HepG2 (cell line): Measurements from ENCODE around the gene KLHL17. TPM values are rescaled to one million over a fixed set of nuclear protein-coding genes. Genes with fewer than 3 reads are reported as not detected.

Experiments
- ATAC-seq: fragments of 200-7000 bp; cut with Tn5 transposase; 3 replicates; pipeline ENCODE4 v1.9.1; 2020; ENCODE audit warnings: mild to moderate bottlenecking, moderate library complexity
- BruUV-seq: library from RNA; stranded (reverse); fragments of 400-500 nt; replicated peaks from 2 replicates; lab custom pipeline; 2021; lab: Mats Ljungman, UMichigan
- CTCF ChIA-PET: fragments of 300-600 bp; formaldehyde crosslinking; extraction: SDS; loops from one replicate; lab custom pipeline; 2021; ENCODE audit warnings: low total read pairs, inconsistent platforms, low intra/inter-chr PET ratio; lab: Yijun Ruan, JAX
- POLR2A ChIA-PET: fragments of 350-600 bp; sonication (Branson Sonifier 250); formaldehyde crosslinking; loops from one replicate; lab custom pipeline; 2020; ENCODE audit warnings: antibody characterized with exemption, inconsistent platforms; lab: Yijun Ruan, JAX
- DNase-seq: peaks from one replicate; pipeline ENCODE4 v3.0.0-alpha.2; 2015; ENCODE audit warnings: low spot score
- FAIRE-seq: peaks from 3 replicates; lab custom pipeline; 2011; peaks lifted over from hg19 to GRCh38; lab: Jason Lieb, UNC
- H2AFZ ChIP-seq: one replicate; pipeline ENCODE4 v1.6.1; 2011; ENCODE audit warnings: low read length, inconsistent platforms
- H3K27ac ChIP-seq: fragments of 300-600 bp; 3 replicates; pipeline ENCODE4 v1.8.0; 2011; ENCODE audit warnings: mixed run types, mild to moderate bottlenecking, mixed read lengths, low read length, inconsistent platforms; ENCODE audit not compliant: insufficient read depth; ENCODE audit errors: extremely low read length
- H3K27me3 ChIP-seq, 2 experiments: fragments of 200-600 bp in 1 of 2; 2 replicates in 1 of 2; 3 replicates in 1 of 2; pipeline versions ENCODE4 v1.6.0 to v1.8.0; 2011; ENCODE audit warnings: low read length in 2 of 2, mild to moderate bottlenecking in 2 of 2, moderate library complexity in 2 of 2, inconsistent platforms in 1 of 2; ENCODE audit not compliant: insufficient read depth in 2 of 2, control insufficient read depth in 1 of 2
- H3K36me3 ChIP-seq, 2 experiments: fragments of 200-600 bp in 1 of 2; replicated peaks in 1 of 2; 2 replicates in 1 of 2; 3 replicates in 1 of 2; pipeline versions ENCODE4 v1.5.1 to v1.8.0; 2011; ENCODE audit warnings: low read length in 2 of 2, inconsistent platforms in 1 of 2; ENCODE audit not compliant: insufficient read depth in 2 of 2, control insufficient read depth in 1 of 2
- H3K4me1 ChIP-seq: 2 replicates; pipeline ENCODE4 v1.5.1; 2012; ENCODE audit warnings: low read length, inconsistent platforms; ENCODE audit not compliant: insufficient read depth
- H3K4me2 ChIP-seq: 2 replicates; pipeline ENCODE4 v1.6.0; 2011; ENCODE audit warnings: low read depth, low read length, inconsistent platforms
- H3K4me3 ChIP-seq, 3 experiments: fragments of 200-600 bp in 1 of 3; sonication (generic), shearing (Covaris generic) in 1 of 3; replicated peaks in 1 of 3; 2 replicates each; pipeline ENCODE4 v1.5.1; 2011 to 2016; ENCODE audit warnings: low read length in 3 of 3, inconsistent platforms in 2 of 3, low read depth in 2 of 3, mild to moderate bottlenecking in 2 of 3, control low read depth in 1 of 3, mixed read lengths in 1 of 3; ENCODE audit not compliant: insufficient read depth in 1 of 3
- H3K79me2 ChIP-seq: one replicate; pipeline ENCODE4 v1.6.1; 2011; ENCODE audit warnings: low read length, inconsistent platforms; ENCODE audit not compliant: insufficient read depth
- H3K9ac ChIP-seq: 2 replicates; pipeline ENCODE4 v1.6.0; 2011; ENCODE audit warnings: mild to moderate bottlenecking, low read depth, low read length, inconsistent platforms; ENCODE audit not compliant: insufficient read depth
- H3K9me3 ChIP-seq: 2 replicates; pipeline ENCODE4 v1.5.1; 2012; ENCODE audit warnings: mild to moderate bottlenecking, low read length
- H4K20me1 ChIP-seq: 2 replicates; pipeline ENCODE4 v1.6.0; 2011; ENCODE audit warnings: inconsistent platforms, mild to moderate bottlenecking, low read length, moderate library complexity; ENCODE audit not compliant: insufficient read depth
- ATRX ChIP-seq: sonication (generic); formaldehyde crosslinking; IDR thresholded peaks from 2 replicates; pipeline ENCODE4 v1.4.0; 2020; ENCODE audit warnings: missing genetic modification reagents, borderline replicate concordance
- BCL6 ChIP-seq: IDR thresholded peaks from 2 replicates; pipeline ENCODE4 v1.6.1; 2016; ENCODE audit warnings: missing genetic modification reagents, missing compliant biosample characterization
- FOXP1 ChIP-seq, 2 experiments: fragments of 450-650 bp in 1 of 2; IDR thresholded peaks; 2 replicates each; pipeline ENCODE4 v1.6.1; 2017 to 2018; ENCODE audit warnings: antibody characterized with exemption in 1 of 2
- HNF4G ChIP-seq, 2 experiments: sonication (generic) in 1 of 2; formaldehyde crosslinking in 1 of 2; IDR thresholded peaks; 2 replicates each; pipeline versions ENCODE4 v1.4.0 to v1.6.1; 2011 to 2020; ENCODE audit warnings: borderline replicate concordance in 2 of 2, low read depth in 2 of 2, mild to moderate bottlenecking in 2 of 2, low read length in 1 of 2, missing genetic modification reagents in 1 of 2, moderate library complexity in 1 of 2
- HNRNPLL ChIP-seq: fragments of 200-400 bp; formaldehyde crosslinking; IDR thresholded peaks from 2 replicates; pipeline ENCODE4 v1.6.1; 2017; ENCODE audit warnings: mild to moderate bottlenecking, low read depth, low read length; ENCODE audit not compliant: poor library complexity, severe bottlenecking
- MLLT10 ChIP-seq: sonication (generic); formaldehyde crosslinking; IDR thresholded peaks from 2 replicates; pipeline ENCODE4 v1.4.0; 2020; ENCODE audit warnings: missing genetic modification reagents
- NR2C2 ChIP-seq: sonication (generic); formaldehyde crosslinking; IDR thresholded peaks from 2 replicates; pipeline ENCODE4 v1.4.0; 2020; ENCODE audit warnings: missing genetic modification reagents, mild to moderate bottlenecking, moderate library complexity, borderline replicate concordance
- PATZ1 ChIP-seq: sonication (generic); formaldehyde crosslinking; IDR thresholded peaks from 2 replicates; pipeline ENCODE4 v1.4.0; 2020; ENCODE audit warnings: missing genetic modification reagents
- POLR2G ChIP-seq: fragments of 200-400 bp; formaldehyde crosslinking; IDR thresholded peaks from 2 replicates; pipeline ENCODE4 v1.6.1; 2018; ENCODE audit warnings: mild to moderate bottlenecking, low read depth, low read length, moderate library complexity
- PPARG ChIP-seq: conservative IDR thresholded peaks from 2 replicates; pipeline ENCODE4 v1.6.1; 2016; ENCODE audit warnings: missing biosample characterization, missing genetic modification reagents
- ZBTB1 ChIP-seq: sonication (generic); formaldehyde crosslinking; IDR thresholded peaks from 2 replicates; pipeline ENCODE4 v1.4.0; 2020; ENCODE audit warnings: missing genetic modification reagents, borderline replicate concordance
- ZNF264 ChIP-seq: sonication (generic); formaldehyde crosslinking; IDR thresholded peaks from 2 replicates; pipeline ENCODE4 v1.4.0; 2020; ENCODE audit warnings: missing genetic modification reagents
- ZNF460 ChIP-seq: sonication (generic); formaldehyde crosslinking; IDR thresholded peaks from 2 replicates; pipeline ENCODE4 v1.5.1; 2020; ENCODE audit warnings: missing genetic modification reagents, mild to moderate bottlenecking, borderline replicate concordance
- ZNF784 ChIP-seq: sonication (generic); formaldehyde crosslinking; IDR thresholded peaks from 2 replicates; pipeline ENCODE4 v1.5.1; 2020; ENCODE audit warnings: missing genetic modification reagents, mild to moderate bottlenecking, borderline replicate concordance
- WGBS: methylation state at CpG from one replicate; pipeline ENCODE4 v1.1.6; 2017; ENCODE audit warnings: low lambda C conversion rate; 5-methylcytosine and 5-hydroxymethylcytosine counted together
- in situ Hi-C: cut with HindIII; loops from 2 replicates; pipeline ENCODE4 v1.10.0; 2017; ENCODE audit warnings: low pct_unique_long_range_greater_than_20kb; ENCODE audit not compliant: extremely low pct_ligation_motif_present
- intact Hi-C: fragments of 100-400 bp; cut with micrococcal nuclease; formaldehyde crosslinking; loops from one replicate; pipeline ENCODE4 v1.10.0; 2022; ENCODE audit not compliant: unreplicated experiment
- polyA plus RNA-seq, 8 experiments: library from polyadenylated mRNA; depleted of rRNA in 3 of 8; stranded (reverse) in 7 of 8; unstranded in 1 of 8; fragments of >200 nt; fragmentation: Illumina TruSeq in 4 of 8; extraction: Trizol in 4 of 8; gene quantifications; 2 replicates each; pipeline versions ENCODE4 v1.2.1 to v1.2.3, GENCODE V29; 2011 to 2016; ENCODE audit warnings: low read depth in 4 of 8, missing spikeins in 1 of 8, mixed read lengths in 1 of 8; ENCODE audit not compliant: insufficient read depth in 1 of 8
- total RNA-seq, 5 experiments: library from RNA; depleted of rRNA; stranded (reverse); fragments of >200 nt; fragmentation: Illumina TruSeq; extraction: Trizol; gene quantifications; 2 replicates each; pipeline ENCODE4 v1.2.3, GENCODE V29; 2016; ENCODE audit warnings: low read depth in 1 of 5

Gene KLHL17
- total and polyA plus RNA-seq, 2 of the 13 experiments (the other 11 are each of a cell fraction or from before 2014, with no cell fraction given): 9.3 to 24.7 TPM

- DNase-seq: no peak
- Histone ChIP-seq H3K9ac (no peak overlapping the region), H2AFZ (no peak overlapping the region), H3K36me3 (no peaks in the 10 kb centered on the region), H4K20me1 (no peaks in the 10 kb centered on the region), H3K9me3 (no peaks in the 10 kb centered on the region), H3K79me2 (no peaks in the 10 kb centered on the region)
- POLR2A ChIA-PET: no interaction called here
- WGBS: 0% methylated on average over 3 of the region's 10 CpGs
- intact Hi-C loops (no loop called here), in situ Hi-C loops (no loop called here)
- ATAC-seq: no peak
- TF ChIP-seq PATZ1 (CRISPR knock-in tag): no peak
- no peak for TF ChIP-seq HNF4G (IDR thresholded peaks at IDR 0.05; ENCODE audit: borderline replicate concordance, low read depth, low read length)
- no peak for TF ChIP-seq HNF4G (CRISPR knock-in tag; IDR thresholded peaks at IDR 0.05; ENCODE audit: borderline replicate concordance, low read depth)
- TF ChIP-seq ZBTB1 (CRISPR knock-in tag): no peak
- TF ChIP-seq BCL6 (CRISPR knock-in tag): no peak
- TF ChIP-seq NR2C2 (CRISPR knock-in tag): no peak
- TF ChIP-seq POLR2G: no peak
- no peak for TF ChIP-seq PPARG (CRISPR knock-in tag)
- TF ChIP-seq FOXP1 (IDR thresholded peaks at IDR 0.05): no peak
- TF ChIP-seq FOXP1 (CRISPR knock-in tag; IDR thresholded peaks at IDR 0.05): no peak
- TF ChIP-seq ZNF264 (CRISPR knock-in tag): no peak
- TF ChIP-seq ZNF460 (CRISPR knock-in tag): no peak
- no peak for TF ChIP-seq MLLT10 (CRISPR knock-in tag)
- TF ChIP-seq ZNF784: no peak
- TF ChIP-seq ATRX (CRISPR knock-in tag): no peak
- TF ChIP-seq HNRNPLL: no peak
- TF ChIP-seq, all 625 proteins: peak for 0
- Histone ChIP-seq H3K27ac (no peak overlapping the region), H3K4me3 (no peak overlapping the region), H3K27me3 (peaks cover 28 to 86% of the 10 kb centered on the region in 2 experiments), H3K4me1 (peaks cover 6% of the 10 kb centered on the region), H3K4me2 (no peak overlapping the region)
- BruUV-seq: no TSS peak
- no peak for FAIRE-seq
- CTCF ChIA-PET: no interaction called here
These were observed 26.8 kb upstream of the KLHL17 start for GRCh38 chr1:933603-933940.
